Measurements from ENCODE around the gene TNFSF10.

DNA sequence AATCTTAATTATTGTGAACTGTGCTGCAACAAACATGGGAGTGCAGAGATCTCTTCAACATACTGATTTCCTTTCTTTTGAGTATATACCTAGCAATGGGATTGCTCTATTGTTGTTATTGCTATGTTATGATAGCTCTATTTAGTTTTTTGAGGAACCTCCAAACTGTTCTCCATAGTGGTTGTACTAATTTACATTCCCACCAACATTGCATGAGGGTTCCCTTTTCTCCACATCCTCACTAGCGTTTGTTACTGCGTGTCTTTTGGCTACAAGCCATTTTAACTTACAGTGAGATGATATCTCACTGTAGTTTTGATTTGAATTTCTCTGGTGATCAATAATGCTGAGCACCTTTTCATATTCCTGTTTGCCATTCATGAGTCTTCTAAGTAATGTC, 45.5 kb upstream of the TNFSF10 start:
- TF ChIP-seq MAZ (IDR thresholded peaks at IDR 0.05; ENCODE audit: borderline replicate concordance, low read depth, low read length), result no peak
- TF ChIP-seq BHLHE40 (IDR thresholded peaks at IDR 0.05; ENCODE audit: low read depth, low read length), result no peak
- TF ChIP-seq, protein P1, sequence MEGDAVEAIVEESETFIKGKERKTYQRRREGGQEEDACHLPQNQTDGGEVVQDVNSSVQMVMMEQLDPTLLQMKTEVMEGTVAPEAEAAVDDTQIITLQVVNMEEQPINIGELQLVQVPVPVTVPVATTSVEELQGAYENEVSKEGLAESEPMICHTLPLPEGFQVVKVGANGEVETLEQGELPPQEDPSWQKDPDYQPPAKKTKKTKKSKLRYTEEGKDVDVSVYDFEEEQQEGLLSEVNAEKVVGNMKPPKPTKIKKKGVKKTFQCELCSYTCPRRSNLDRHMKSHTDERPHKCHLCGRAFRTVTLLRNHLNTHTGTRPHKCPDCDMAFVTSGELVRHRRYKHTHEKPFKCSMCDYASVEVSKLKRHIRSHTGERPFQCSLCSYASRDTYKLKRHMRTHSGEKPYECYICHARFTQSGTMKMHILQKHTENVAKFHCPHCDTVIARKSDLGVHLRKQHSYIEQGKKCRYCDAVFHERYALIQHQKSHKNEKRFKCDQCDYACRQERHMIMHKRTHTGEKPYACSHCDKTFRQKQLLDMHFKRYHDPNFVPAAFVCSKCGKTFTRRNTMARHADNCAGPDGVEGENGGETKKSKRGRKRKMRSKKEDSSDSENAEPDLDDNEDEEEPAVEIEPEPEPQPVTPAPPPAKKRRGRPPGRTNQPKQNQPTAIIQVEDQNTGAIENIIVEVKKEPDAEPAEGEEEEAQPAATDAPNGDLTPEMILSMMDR (conservative IDR thresholded peaks at IDR 0.05; ENCODE audit: low read depth, low read length), result no peak
- TF ChIP-seq SMC3 (IDR thresholded peaks at IDR 0.05; ENCODE audit: low read depth, low read length), result no peak
- TF ChIP-seq RFX5 (IDR thresholded peaks at IDR 0.05; ENCODE audit: low read depth, low read length), result no peak
- no peak for TF ChIP-seq CHD1 (IDR thresholded peaks at IDR 0.05; ENCODE audit: low read depth, low read length)
- TF ChIP-seq, protein P2, sequence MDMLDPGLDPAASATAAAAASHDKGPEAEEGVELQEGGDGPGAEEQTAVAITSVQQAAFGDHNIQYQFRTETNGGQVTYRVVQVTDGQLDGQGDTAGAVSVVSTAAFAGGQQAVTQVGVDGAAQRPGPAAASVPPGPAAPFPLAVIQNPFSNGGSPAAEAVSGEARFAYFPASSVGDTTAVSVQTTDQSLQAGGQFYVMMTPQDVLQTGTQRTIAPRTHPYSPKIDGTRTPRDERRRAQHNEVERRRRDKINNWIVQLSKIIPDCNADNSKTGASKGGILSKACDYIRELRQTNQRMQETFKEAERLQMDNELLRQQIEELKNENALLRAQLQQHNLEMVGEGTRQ (IDR thresholded peaks at IDR 0.05; ENCODE audit: low read depth, low read length), result no peak
- no peak for TF ChIP-seq POLR2A (IDR thresholded peaks at IDR 0.05; ENCODE audit: low read depth, low read length)
